ENCODE results near the gene MYMK.

Gene MYMK

DNA sequence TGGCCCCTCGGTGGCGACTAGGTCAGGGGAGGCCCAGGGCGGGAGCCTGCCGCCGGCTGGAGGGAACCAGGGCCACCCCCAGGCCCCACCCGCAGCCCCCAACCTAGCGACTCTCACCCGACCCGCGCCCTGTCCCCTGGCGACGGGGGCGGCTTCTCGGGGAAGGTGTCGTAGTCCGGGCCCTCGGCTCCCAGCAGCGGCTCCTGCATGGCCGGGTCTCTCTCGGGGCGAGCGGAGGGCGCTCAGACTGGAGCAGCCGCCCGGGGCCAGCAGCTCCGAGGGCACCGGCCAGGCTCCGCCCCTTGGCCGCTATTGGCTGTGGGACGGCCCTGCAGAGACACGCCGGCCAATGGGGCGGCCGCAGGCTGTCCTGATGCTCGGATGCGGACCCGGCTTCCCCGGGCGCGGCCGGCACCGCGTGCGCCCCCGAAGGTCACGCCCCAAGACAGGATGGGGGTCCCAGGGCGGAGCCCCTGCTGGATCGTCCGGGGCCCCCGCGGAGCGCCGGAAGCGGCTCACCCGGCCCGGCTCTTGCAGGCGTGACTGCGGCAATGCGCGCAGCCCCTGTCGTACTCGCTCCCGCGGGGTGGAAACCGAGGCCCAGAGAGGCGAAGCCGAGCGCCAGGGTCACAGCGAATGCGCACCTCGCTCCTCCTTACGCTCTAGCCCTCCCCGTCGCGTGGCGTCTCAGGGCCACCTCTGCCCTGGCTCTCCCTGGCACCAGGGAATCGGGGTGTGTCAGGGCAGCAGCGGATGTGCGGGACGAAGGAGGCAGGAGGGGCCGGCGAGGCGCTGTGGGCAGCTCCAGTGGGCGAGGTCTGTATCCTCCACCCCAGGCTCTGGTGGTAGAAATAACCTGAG is 45.7 kb downstream of the MYMK start, which contains the start of gene SLC2A6:
SLC2A6 (minus strand) TSS at position 249 of the 861 bp plus-strand sequence; CDS start at position 209, 40 bp downstream.
- Histone ChIP-seq H3K4me1 (no peaks in the 10 kb centered on the region), H3K4me2 (ENCODE audit: low read length) (peak within 1 kb of the TSS; percentile 70), H3K27me3 (ENCODE audit: control insufficient read depth, insufficient read depth, low read length) (no peaks in the 10 kb centered on the region), H3K9ac (no peak within 1 kb of the TSS), H3K9me3 (ENCODE audit: control insufficient read depth, low read length) (no peaks in the 10 kb centered on the region), H3K79me2 (no peaks in the 10 kb centered on the region), H2AFZ (peak within 1 kb of the TSS; percentile 83), H3K4me3 (ENCODE audit: low read depth, low read length) (peak within 1 kb of the TSS; percentile 42), H3K27ac (no peak within 1 kb of the TSS), H3K36me3 (ENCODE audit: control insufficient read depth, insufficient read depth, low read length) (no peaks in the 10 kb centered on the region)
- TF ChIP-seq, protein P1, sequence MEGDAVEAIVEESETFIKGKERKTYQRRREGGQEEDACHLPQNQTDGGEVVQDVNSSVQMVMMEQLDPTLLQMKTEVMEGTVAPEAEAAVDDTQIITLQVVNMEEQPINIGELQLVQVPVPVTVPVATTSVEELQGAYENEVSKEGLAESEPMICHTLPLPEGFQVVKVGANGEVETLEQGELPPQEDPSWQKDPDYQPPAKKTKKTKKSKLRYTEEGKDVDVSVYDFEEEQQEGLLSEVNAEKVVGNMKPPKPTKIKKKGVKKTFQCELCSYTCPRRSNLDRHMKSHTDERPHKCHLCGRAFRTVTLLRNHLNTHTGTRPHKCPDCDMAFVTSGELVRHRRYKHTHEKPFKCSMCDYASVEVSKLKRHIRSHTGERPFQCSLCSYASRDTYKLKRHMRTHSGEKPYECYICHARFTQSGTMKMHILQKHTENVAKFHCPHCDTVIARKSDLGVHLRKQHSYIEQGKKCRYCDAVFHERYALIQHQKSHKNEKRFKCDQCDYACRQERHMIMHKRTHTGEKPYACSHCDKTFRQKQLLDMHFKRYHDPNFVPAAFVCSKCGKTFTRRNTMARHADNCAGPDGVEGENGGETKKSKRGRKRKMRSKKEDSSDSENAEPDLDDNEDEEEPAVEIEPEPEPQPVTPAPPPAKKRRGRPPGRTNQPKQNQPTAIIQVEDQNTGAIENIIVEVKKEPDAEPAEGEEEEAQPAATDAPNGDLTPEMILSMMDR (IDR thresholded peaks at IDR 0.05) = no peak

DNA sequence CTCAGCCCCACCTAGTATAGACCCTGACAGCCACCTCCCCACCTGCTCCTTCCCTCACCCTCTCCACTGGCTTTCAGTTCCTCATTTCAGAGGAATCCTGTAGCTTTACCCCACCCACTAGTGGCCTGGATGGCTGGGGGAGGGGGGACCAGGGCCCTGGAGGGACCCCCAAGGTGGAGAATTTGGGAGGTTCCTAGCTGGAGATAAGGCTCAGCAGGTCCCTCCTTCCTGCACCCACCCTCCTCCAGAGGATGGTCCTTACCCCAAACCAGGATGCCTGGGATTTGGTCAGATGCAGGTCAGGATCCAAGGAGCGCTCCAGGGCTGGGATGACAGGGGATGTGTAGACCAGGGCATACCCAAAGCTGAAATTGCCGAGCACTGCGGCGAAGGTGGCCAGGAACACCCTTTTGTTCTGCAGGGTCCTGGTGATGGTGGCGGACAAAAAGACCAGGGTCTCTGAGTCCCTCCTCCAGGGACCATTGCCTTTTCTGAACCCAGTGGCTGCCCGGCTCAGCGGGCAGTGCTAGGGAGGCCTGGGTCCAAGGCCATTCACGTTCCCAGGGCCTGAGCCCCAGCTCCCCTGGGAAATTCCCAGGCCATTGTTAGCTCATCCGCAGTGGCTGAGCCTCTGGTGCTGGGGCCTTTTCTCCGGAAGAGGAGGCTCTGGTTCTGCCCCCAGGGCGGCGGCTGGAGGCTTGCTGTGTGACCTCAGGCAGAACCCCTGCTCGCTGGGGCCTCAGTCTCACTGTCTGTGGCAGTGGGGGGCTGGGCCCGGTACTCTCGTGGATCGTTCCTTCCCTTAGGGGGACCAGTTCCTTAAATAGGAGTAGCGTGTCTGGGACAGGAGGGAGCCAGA is 46.5 kb downstream of the MYMK start:
- H3K27ac ChIP-seq = no peak overlapping the region

DNA sequence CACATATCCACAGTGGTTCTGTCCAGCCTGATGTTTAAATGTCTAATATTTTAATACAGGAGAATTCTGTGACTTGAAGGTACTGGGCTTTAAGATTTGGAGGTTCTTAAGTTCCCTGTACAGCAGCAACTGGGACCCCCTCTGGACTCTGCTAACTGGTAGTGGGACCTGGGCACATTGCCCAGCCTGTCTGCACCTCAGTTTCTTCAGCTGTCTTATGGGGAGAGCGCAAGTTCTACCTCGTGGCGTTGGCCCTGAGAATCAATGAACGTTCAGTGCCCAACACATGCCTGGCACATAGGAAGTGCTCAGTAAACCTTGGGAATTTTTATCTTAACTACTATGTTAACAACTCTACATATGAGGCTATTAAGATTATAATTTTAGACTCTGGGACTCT is 47.3 kb downstream of the MYMK start:
- Histone ChIP-seq H3K36me3 (ENCODE audit: control insufficient read depth, insufficient read depth, low read length) (no peaks in the 10 kb centered on the region), H3K27me3 (ENCODE audit: control insufficient read depth, insufficient read depth, low read length) (no peaks in the 10 kb centered on the region), H3K4me2 (ENCODE audit: low read length) (no peak overlapping the region), H3K9ac (no peak overlapping the region), H3K9me3 (ENCODE audit: control insufficient read depth, low read length) (no peaks in the 10 kb centered on the region), H2AFZ (no peak overlapping the region), H3K79me2 (no peaks in the 10 kb centered on the region), H3K4me1 (no peaks in the 10 kb centered on the region), H3K4me3 (ENCODE audit: low read depth, low read length) (no peak overlapping the region), H3K27ac (no peak overlapping the region)
- TF ChIP-seq, protein P1 (IDR thresholded peaks at IDR 0.05) = no peak

More for the DNA sequence above, 46.5 kb downstream of the MYMK start:
- Histone ChIP-seq H3K79me2 (no peaks in the 10 kb centered on the region), H3K36me3 (ENCODE audit: control insufficient read depth, insufficient read depth, low read length) (no peaks in the 10 kb centered on the region), H3K27me3 (ENCODE audit: control insufficient read depth, insufficient read depth, low read length) (no peaks in the 10 kb centered on the region), H3K4me2 (ENCODE audit: low read length) (peak overlapping the region; percentile 70), H2AFZ (peak overlapping the region; percentile 83), H3K9me3 (ENCODE audit: control insufficient read depth, low read length) (no peaks in the 10 kb centered on the region), H3K4me1 (no peaks in the 10 kb centered on the region), H3K4me3 (ENCODE audit: low read depth, low read length) (peak overlapping the region; percentile 42), H3K9ac (no peak overlapping the region)
- TF ChIP-seq, protein P1 (IDR thresholded peaks at IDR 0.05) = no peak

- Histone ChIP-seq H3K4me3 (ENCODE audit: low read depth, low read length) (no peak overlapping the region), H3K27ac (no peak overlapping the region), H3K4me2 (ENCODE audit: low read length) (no peak overlapping the region), H3K27me3 (ENCODE audit: control insufficient read depth, insufficient read depth, low read length) (no peaks in the 10 kb centered on the region), H3K4me1 (no peaks in the 10 kb centered on the region), H3K9me3 (ENCODE audit: control insufficient read depth, low read length) (no peaks in the 10 kb centered on the region), H3K9ac (no peak overlapping the region), H2AFZ (no peak overlapping the region), H3K79me2 (no peaks in the 10 kb centered on the region), H3K36me3 (ENCODE audit: control insufficient read depth, insufficient read depth, low read length) (no peaks in the 10 kb centered on the region)
- TF ChIP-seq, protein P1 (IDR thresholded peaks at IDR 0.05) = no peak
Measured at GRCh38 chr9:133476941-133477340, 47.8 kb downstream of the MYMK start.
